ENCODE results near the gene CNDP2. TPM values are rescaled to one million over a fixed set of nuclear protein-coding genes. Genes with fewer than 3 reads are reported as not detected.
"Not testable (repeated sequence)": the region's sequence is repeated elsewhere in the genome, so short reads cannot be mapped to it uniquely, and the experiment has no call there.

Gene CNDP2
- total RNA-seq, 1 donor from 2014 or later: 75.2 TPM

DNA sequence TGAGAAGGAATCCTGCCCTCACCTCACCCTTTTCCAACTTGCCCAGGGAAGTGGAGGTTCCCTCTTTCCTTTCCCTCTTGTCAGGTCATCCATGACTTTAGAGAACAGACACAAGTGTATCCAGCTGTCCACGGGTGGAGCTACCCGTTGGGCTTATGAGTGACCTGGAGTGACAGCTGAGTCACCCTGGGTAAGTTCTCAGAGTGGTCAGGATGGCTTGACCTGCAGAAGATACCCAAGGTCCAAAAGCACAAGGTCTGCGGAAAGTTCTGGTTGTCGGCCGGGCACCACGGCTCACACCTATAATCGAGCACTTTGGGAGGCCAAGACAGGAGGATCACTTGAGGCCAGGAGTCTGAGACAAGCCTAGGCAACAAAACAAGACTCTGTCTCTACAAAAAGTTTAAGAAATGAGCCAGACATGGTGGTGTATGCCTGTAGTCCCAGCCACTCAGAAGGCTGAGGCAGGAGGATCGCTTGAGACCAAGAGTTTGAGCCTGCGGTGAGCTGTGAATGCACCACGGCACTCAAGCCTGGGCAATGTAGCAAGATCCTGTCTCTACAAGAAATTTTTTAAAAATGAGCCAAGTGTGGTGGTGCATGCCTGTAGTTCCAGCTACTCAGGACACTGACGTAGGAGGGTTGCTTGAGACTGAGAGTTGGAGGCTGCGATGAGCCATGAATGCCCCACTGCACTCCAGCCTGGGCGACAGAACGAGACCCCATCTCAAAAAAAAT lies 24.1 kb downstream of the CNDP2 start:
- H3K36me3 Mint-ChIP-seq (ENCODE audit: unreplicated experiment): peaks cover 28% of the 10 kb centered on the region

DNA sequence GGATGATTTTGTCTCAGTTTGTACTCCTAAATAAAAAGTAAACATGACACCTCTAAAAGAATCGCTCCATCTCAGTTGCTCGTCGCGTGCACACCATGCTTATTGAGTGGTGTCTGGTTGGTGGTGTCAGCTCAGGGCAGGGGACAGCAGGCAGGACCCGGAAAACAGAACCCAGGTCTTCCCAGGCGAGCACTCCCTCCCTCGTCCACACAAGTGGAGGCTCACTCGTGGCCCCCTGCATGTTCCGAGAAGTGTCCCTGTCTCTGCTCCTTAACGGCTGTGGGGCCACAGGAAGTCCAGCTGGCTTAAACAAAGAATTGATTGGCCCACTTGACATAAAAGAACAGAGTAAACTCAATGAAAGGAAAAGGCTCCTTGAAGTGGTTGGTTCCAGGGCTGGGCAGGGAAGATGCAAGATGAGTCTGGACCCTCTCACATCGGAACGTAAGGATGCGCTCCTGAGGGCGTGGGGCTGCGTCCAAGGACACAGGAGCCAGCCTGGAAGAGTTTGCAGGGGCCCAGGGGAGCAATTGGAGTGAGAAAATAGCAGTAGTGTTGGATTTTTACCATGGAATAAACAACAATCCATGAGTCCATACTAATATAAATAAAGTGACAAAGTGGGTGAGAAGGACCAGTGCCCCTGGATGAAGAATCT lies 25.0 kb downstream of the CNDP2 start:
- Mint-ChIP-seq H3K9me3 (ENCODE audit: unreplicated experiment) (no peaks in the 10 kb centered on the region), H3K27ac (ENCODE audit: unreplicated experiment) (no peak overlapping the region), H3K4me1 (ENCODE audit: unreplicated experiment) (no peaks in the 10 kb centered on the region), H3K36me3 (ENCODE audit: unreplicated experiment) (peaks cover 28% of the 10 kb centered on the region), H3K27me3 (ENCODE audit: unreplicated experiment) (no peaks in the 10 kb centered on the region), H3K4me3 (ENCODE audit: unreplicated experiment) (no peak overlapping the region)
- DNase-seq (ENCODE audit: extremely low spot score, unreplicated experiment): no peak
- TF ChIP-seq, protein P1, sequence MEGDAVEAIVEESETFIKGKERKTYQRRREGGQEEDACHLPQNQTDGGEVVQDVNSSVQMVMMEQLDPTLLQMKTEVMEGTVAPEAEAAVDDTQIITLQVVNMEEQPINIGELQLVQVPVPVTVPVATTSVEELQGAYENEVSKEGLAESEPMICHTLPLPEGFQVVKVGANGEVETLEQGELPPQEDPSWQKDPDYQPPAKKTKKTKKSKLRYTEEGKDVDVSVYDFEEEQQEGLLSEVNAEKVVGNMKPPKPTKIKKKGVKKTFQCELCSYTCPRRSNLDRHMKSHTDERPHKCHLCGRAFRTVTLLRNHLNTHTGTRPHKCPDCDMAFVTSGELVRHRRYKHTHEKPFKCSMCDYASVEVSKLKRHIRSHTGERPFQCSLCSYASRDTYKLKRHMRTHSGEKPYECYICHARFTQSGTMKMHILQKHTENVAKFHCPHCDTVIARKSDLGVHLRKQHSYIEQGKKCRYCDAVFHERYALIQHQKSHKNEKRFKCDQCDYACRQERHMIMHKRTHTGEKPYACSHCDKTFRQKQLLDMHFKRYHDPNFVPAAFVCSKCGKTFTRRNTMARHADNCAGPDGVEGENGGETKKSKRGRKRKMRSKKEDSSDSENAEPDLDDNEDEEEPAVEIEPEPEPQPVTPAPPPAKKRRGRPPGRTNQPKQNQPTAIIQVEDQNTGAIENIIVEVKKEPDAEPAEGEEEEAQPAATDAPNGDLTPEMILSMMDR (IDR thresholded peaks at IDR 0.05): no peak

More for the DNA sequence above, 24.1 kb downstream of the CNDP2 start:
- Mint-ChIP-seq H3K4me3 (ENCODE audit: unreplicated experiment) (no peak overlapping the region), H3K9me3 (ENCODE audit: unreplicated experiment) (no peaks in the 10 kb centered on the region), H3K27ac (ENCODE audit: unreplicated experiment) (no peak overlapping the region), H3K27me3 (ENCODE audit: unreplicated experiment) (no peaks in the 10 kb centered on the region), H3K4me1 (ENCODE audit: unreplicated experiment) (no peaks in the 10 kb centered on the region)
- TF ChIP-seq, protein P1 (IDR thresholded peaks at IDR 0.05): no peak
- no peak for DNase-seq (ENCODE audit: extremely low spot score, unreplicated experiment)

DNA sequence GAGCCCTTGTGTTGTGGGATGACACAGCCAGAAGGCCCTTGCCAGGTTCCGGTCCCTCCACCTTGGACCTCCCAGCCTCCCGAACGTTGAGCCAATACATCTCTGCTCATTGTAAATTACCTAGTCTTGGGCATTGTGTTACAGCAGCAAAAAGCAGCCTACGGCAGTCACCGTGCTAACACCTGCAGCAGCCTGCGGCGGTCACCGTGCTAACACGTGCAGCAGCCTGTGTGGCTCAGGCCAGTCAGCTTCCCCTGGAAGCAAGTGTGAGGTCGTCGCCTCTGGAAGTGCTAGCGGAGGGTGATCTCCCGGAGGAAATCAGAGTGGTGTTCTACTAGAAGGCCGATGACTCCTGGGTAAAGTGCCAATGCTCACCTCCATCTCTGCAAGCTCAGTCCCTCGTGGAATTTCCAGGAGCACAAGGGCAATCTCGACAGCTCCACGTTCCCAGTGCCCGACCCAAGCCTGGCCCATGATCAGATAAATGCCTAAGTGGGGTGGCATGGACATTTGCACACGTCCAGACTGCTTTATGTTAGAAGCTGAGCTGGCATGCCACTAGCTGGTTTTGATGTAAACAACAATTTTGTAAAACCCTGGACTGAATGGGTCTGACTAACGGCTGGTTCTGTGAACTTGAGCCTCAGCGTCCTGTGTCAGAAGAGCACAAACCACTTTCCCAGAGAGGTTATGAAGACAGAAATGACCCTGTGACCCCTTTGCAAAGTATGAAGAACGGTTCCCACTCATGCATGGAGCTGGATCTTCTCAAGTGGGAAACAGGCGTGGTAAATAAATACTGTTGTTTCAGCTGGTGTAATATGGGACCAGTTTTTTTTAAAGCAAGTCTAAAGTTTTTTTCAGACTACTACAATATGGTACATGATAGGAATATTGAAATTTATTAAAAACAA lies 26.7 kb downstream of the CNDP2 start:
- H3K27me3 Mint-ChIP-seq (ENCODE audit: unreplicated experiment): peaks cover 16% of the 10 kb centered on the region
- H3K27ac Mint-ChIP-seq (ENCODE audit: unreplicated experiment): no peak overlapping the region
- H3K4me3 Mint-ChIP-seq (ENCODE audit: unreplicated experiment): no peak overlapping the region
- H3K9me3 Mint-ChIP-seq (ENCODE audit: unreplicated experiment): no peaks in the 10 kb centered on the region
- TF ChIP-seq, protein P1 (IDR thresholded peaks at IDR 0.05): no peak
- no peaks in the 10 kb centered on the region for H3K4me1 Mint-ChIP-seq (ENCODE audit: unreplicated experiment)
- peaks cover 24% of the 10 kb centered on the region for H3K36me3 Mint-ChIP-seq (ENCODE audit: unreplicated experiment)
- no peak for DNase-seq (ENCODE audit: extremely low spot score, unreplicated experiment)

DNA sequence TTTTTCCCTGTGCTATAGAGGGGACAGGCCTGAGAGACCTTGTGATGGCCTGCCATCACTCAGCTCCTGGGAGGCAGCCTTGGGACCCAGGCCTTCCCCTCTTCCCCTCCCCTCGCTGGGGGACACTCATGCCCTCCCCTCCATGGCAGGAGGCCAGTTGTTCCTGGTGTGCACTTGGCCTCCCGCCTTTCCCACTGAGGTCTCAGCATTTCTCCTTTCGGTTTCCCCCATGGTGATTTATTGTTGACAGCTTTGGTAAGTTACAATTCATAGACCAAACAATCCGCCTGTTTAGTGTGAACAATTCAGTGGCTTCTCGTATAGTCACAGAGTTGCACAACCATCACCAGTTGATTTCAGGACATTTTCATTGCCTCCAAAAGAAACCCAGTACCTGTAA lies 27.9 kb downstream of the CNDP2 start:
- Mint-ChIP-seq H3K36me3 (ENCODE audit: unreplicated experiment) (peaks cover 21% of the 10 kb centered on the region), H3K27ac (ENCODE audit: unreplicated experiment) (no peak overlapping the region), H3K9me3 (ENCODE audit: unreplicated experiment) (no peaks in the 10 kb centered on the region), H3K4me1 (ENCODE audit: unreplicated experiment) (no peaks in the 10 kb centered on the region), H3K4me3 (ENCODE audit: unreplicated experiment) (no peak overlapping the region), H3K27me3 (ENCODE audit: unreplicated experiment) (peaks cover 20% of the 10 kb centered on the region)
- TF ChIP-seq, protein P1 (IDR thresholded peaks at IDR 0.05): no peak
- DNase-seq (ENCODE audit: extremely low spot score, unreplicated experiment): no peak

DNA sequence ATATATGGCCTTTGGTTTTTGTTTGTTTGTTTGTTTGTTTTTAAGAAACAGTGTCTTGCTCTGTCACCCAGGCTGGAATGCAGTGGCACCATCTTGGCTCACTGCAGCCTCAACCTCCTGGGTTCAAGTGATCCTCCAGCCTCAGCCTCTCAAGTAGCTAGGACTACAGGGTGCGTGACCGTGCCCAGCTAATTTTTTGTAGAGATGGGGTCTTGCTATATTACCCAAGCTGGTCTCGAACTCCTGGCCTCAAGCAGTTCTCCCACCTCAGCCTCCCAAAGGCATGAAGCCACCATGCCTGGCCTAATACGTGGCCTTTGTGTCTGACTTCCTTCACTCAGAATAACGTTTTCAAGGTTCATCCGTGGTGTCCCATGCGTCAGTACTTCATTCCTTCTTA lies 28.8 kb downstream of the CNDP2 start:
- H3K27me3 Mint-ChIP-seq (ENCODE audit: unreplicated experiment): peaks cover 20% of the 10 kb centered on the region
- not testable (repeated sequence) for H3K9me3 Mint-ChIP-seq (ENCODE audit: unreplicated experiment); H3K4me1 Mint-ChIP-seq (ENCODE audit: unreplicated experiment); DNase-seq (ENCODE audit: extremely low spot score, unreplicated experiment); H3K27ac Mint-ChIP-seq (ENCODE audit: unreplicated experiment); H3K4me3 Mint-ChIP-seq (ENCODE audit: unreplicated experiment)
- H3K36me3 Mint-ChIP-seq (ENCODE audit: unreplicated experiment): peaks cover 15% of the 10 kb centered on the region
